Endothelial cell of umbilical vein (primary cell): Measurements from ENCODE around the gene RAB27B. TPM values are rescaled to one million over a fixed set of nuclear protein-coding genes. Genes with fewer than 3 reads are reported as not detected.

Experiments used
- BruUV-seq: library from RNA; stranded (reverse); fragments of 400-500 nt; replicated peaks from 2 replicates; lab custom pipeline; 2021; lab: Mats Ljungman, UMichigan
- CTCF ChIA-PET: fragments of 300-600, 350-600 bp; sonication (Branson Sonifier 250); formaldehyde crosslinking; loops from one replicate; lab custom pipeline; 2021; ENCODE audit warnings: antibody characterized with exemption, inconsistent platforms; lab: Charles Lee
- POLR2A ChIA-PET: fragments of 300-600, 350-600 bp; sonication (Branson Sonifier 250); formaldehyde crosslinking; loops from one replicate; lab custom pipeline; 2021; ENCODE audit warnings: antibody characterized with exemption, inconsistent platforms; lab: Charles Lee
- DNase-seq: peaks from one replicate; pipeline ENCODE4 v3.0.0-alpha.2; 2011; ENCODE audit warnings: low read depth, low spot score
- FAIRE-seq: peaks from 2 replicates; lab custom pipeline; 2011; peaks lifted over from hg19 to GRCh38; lab: Jason Lieb, UNC
- H2AFZ ChIP-seq: 2 replicates; pipeline ENCODE4 v1.6.0; 2012; ENCODE audit warnings: low read depth, low read length, control low read depth, inconsistent platforms
- H3K27ac ChIP-seq: 2 replicates; pipeline ENCODE4 v1.5.1; 2011; ENCODE audit warnings: low read depth, mild to moderate bottlenecking, control low read depth, low read length, moderate library complexity; ENCODE audit not compliant: insufficient read depth
- H3K27me3 ChIP-seq, 2 experiments: 2 replicates each; pipeline versions ENCODE4 v1.6.0 to v1.6.1; 2011; ENCODE audit warnings: low read length in 2 of 2, mixed read lengths in 1 of 2; ENCODE audit not compliant: control insufficient read depth in 2 of 2, insufficient read depth in 2 of 2
- H3K36me3 ChIP-seq, 2 experiments: 2 replicates in 1 of 2; 3 replicates in 1 of 2; pipeline ENCODE4 v1.5.1; 2011; ENCODE audit warnings: low read length in 2 of 2, mild to moderate bottlenecking in 1 of 2, moderate library complexity in 1 of 2; ENCODE audit not compliant: control insufficient read depth in 2 of 2, insufficient read depth in 2 of 2; ENCODE audit errors: extremely low read depth in 1 of 2
- H3K4me1 ChIP-seq: 3 replicates; pipeline ENCODE4 v1.5.1; 2011; ENCODE audit warnings: mild to moderate bottlenecking, low read length; ENCODE audit not compliant: control insufficient read depth, insufficient read depth; ENCODE audit errors: extremely low read depth
- H3K4me2 ChIP-seq: 2 replicates; pipeline ENCODE4 v1.6.1; 2011; ENCODE audit warnings: low read length, control low read depth, mixed read lengths; ENCODE audit not compliant: insufficient read depth
- H3K4me3 ChIP-seq, 3 experiments: fragments of 200-600 bp in 1 of 3; sonication (generic), shearing (Covaris generic) in 1 of 3; replicated peaks in 1 of 3; 2 replicates each; pipeline ENCODE4 v1.5.1; 2011 to 2016; ENCODE audit warnings: control low read depth in 3 of 3, low read length in 3 of 3, mild to moderate bottlenecking in 2 of 3, inconsistent platforms in 1 of 3, low read depth in 1 of 3, moderate library complexity in 1 of 3; ENCODE audit not compliant: insufficient read depth in 1 of 3
- H3K79me2 ChIP-seq: 2 replicates; pipeline ENCODE4 v1.6.0; 2012; ENCODE audit warnings: low read length, inconsistent platforms; ENCODE audit not compliant: control insufficient read depth, insufficient read depth
- H3K9ac ChIP-seq: replicated peaks from 2 replicates; pipeline ENCODE3; 2011; ENCODE audit warnings: low read length, control low read depth; ENCODE audit not compliant: insufficient read depth; ENCODE audit errors: extremely low read depth
- H3K9me1 ChIP-seq: replicated peaks from 3 replicates; pipeline ENCODE4 v1.6.0; 2011; ENCODE audit warnings: mild to moderate bottlenecking, low read length; ENCODE audit not compliant: control insufficient read depth, insufficient read depth; ENCODE audit errors: extremely low read depth
- H3K9me3 ChIP-seq: replicated peaks from 2 replicates; pipeline ENCODE4 v1.5.1; 2012; ENCODE audit warnings: low read length, inconsistent platforms; ENCODE audit not compliant: control insufficient read depth, insufficient read depth
- H4K20me1 ChIP-seq: replicated peaks from 2 replicates; pipeline ENCODE3; 2011; ENCODE audit warnings: mild to moderate bottlenecking, low read length; ENCODE audit not compliant: control insufficient read depth, insufficient read depth; ENCODE audit errors: extremely low read depth
- EZH2 ChIP-seq: IDR thresholded peaks from 2 replicates; pipeline ENCODE4 v1.6.1; 2012; ENCODE audit warnings: borderline replicate concordance, low read depth, mild to moderate bottlenecking, moderate library complexity, low read length, inconsistent platforms; ENCODE audit not compliant: severe bottlenecking
- FOS ChIP-seq: IDR thresholded peaks from 2 replicates; pipeline ENCODE4 v1.6.1; 2011; ENCODE audit warnings: mild to moderate bottlenecking, low read length, moderate library complexity, borderline replicate concordance; ENCODE audit not compliant: insufficient read depth
- GATA2 ChIP-seq: IDR thresholded peaks from 2 replicates; pipeline ENCODE4 v1.7.0; 2011; ENCODE audit warnings: low read depth, mild to moderate bottlenecking, moderate library complexity, mixed read lengths, low read length; ENCODE audit not compliant: insufficient read length, insufficient read depth
- JUN ChIP-seq: IDR thresholded peaks from 2 replicates; pipeline ENCODE4 v1.6.1; 2011; ENCODE audit warnings: borderline replicate concordance, low read depth; ENCODE audit not compliant: insufficient read length, insufficient read depth
- MYC ChIP-seq: IDR thresholded peaks from one replicate; pipeline ENCODE4 v1.6.1; 2011; ENCODE audit warnings: mild to moderate bottlenecking, low read depth, low read length
- POLR2A ChIP-seq: IDR thresholded peaks from 2 replicates; pipeline ENCODE4 v1.6.1; 2012; ENCODE audit warnings: low read depth, mild to moderate bottlenecking, control low read depth, low read length
- POLR2AphosphoS5 ChIP-seq: IDR thresholded peaks from 2 replicates; pipeline ENCODE4 v1.6.1; 2012; ENCODE audit warnings: low read depth, mild to moderate bottlenecking, control low read depth, low read length, moderate library complexity; ENCODE audit not compliant: insufficient read depth
- dilution Hi-C: fragments of 300-500 bp; cut with MboI; formaldehyde crosslinking; loops from one replicate; pipeline ENCODE4 v1.15.0; 2019; ENCODE audit warnings: low sequenced_read_pairs; ENCODE audit not compliant: extremely low pct_ligation_motif_present
- intact Hi-C: fragments of 100-400 bp; cut with micrococcal nuclease; formaldehyde crosslinking; loops from one replicate; pipeline ENCODE4 v1.10.0; 2022
- polyA plus RNA-seq, 4 experiments: library from polyadenylated mRNA; depleted of rRNA in 3 of 4; stranded (reverse) in 3 of 4; unstranded in 1 of 4; fragments of >200 nt; gene quantifications; 2 replicates each; pipeline versions ENCODE4 v1.2.1 to v1.2.3, GENCODE V29; 2011 to 2012; ENCODE audit warnings: missing spikeins in 1 of 4
- total RNA-seq: library from RNA; stranded (reverse); gene quantifications from 2 replicates; pipeline ENCODE4 v1.2.3, GENCODE V29; 2021
- TF ChIP-seq, protein P1 (sequence below), 2 donors: IDR thresholded peaks; 1 replicate in 1 of 2; 2 replicates in 1 of 2; pipeline ENCODE4 v1.5.1; 2011; ENCODE audit warnings: low read length in 2 of 2, mild to moderate bottlenecking in 2 of 2, moderate library complexity in 2 of 2, control low read depth in 1 of 2, inconsistent platforms in 1 of 2, low read depth in 1 of 2; ENCODE audit not compliant: insufficient read depth in 1 of 2; ENCODE audit errors: extremely low read depth in 1 of 2
- TF ChIP-seq, protein P2 (sequence below): IDR thresholded peaks from 2 replicates; pipeline ENCODE4 v1.6.1; 2011; ENCODE audit not compliant: insufficient read depth, insufficient read length

The RAB27B gene
- total and polyA plus RNA-seq, 2 donors (not counting 3 experiments of a cell fraction or from before 2014, with no cell fraction given), result not detected

DNA sequence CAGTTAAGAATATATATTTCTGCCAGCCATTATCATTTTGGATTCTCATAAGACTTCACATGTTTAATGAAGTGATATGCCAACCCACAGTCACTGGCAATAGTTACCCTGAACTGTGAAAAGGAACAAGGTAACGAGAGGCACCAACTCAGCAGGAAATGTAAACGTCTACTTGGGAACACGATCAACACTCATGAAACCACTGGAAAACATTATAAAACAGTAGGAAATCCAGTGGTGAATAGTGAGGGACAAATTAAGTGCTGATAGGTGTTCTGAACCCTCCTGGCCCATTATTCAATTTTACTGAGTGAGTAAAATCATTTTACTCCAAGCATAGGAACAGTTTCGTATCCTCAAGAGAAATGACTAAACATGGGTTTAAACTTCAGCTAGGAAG is 113.9 kb downstream of the RAB27B start:
- H3K27me3 ChIP-seq, result no peaks in the 10 kb centered on the region
- H2AFZ ChIP-seq, result no peak overlapping the region
- intact Hi-C loops, result no loop called here
- no peaks in the 10 kb centered on the region for H4K20me1 ChIP-seq
- DNase-seq, result no peak
- dilution Hi-C loops, result no loop called here
- no peak for FAIRE-seq
- H3K4me1 ChIP-seq, result peaks cover 14% of the 10 kb centered on the region
- H3K4me3 ChIP-seq, result no peak overlapping the region
- TF ChIP-seq EZH2, result no peak
- no peak for TF ChIP-seq MYC
- TF ChIP-seq, protein P1, sequence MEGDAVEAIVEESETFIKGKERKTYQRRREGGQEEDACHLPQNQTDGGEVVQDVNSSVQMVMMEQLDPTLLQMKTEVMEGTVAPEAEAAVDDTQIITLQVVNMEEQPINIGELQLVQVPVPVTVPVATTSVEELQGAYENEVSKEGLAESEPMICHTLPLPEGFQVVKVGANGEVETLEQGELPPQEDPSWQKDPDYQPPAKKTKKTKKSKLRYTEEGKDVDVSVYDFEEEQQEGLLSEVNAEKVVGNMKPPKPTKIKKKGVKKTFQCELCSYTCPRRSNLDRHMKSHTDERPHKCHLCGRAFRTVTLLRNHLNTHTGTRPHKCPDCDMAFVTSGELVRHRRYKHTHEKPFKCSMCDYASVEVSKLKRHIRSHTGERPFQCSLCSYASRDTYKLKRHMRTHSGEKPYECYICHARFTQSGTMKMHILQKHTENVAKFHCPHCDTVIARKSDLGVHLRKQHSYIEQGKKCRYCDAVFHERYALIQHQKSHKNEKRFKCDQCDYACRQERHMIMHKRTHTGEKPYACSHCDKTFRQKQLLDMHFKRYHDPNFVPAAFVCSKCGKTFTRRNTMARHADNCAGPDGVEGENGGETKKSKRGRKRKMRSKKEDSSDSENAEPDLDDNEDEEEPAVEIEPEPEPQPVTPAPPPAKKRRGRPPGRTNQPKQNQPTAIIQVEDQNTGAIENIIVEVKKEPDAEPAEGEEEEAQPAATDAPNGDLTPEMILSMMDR (IDR thresholded peaks at IDR 0.05; ENCODE audit: extremely low read depth in 1 of 2, insufficient read depth in 1 of 2, low read depth in 1 of 2, low read length in 2 of 2), result no peak
- no peak for TF ChIP-seq FOS
- POLR2A ChIA-PET, result no interaction called here
- no peak overlapping the region for H3K4me2 ChIP-seq
- BruUV-seq, result no TSS peak
- H3K9me3 ChIP-seq, result no peaks in the 10 kb centered on the region
- no peaks in the 10 kb centered on the region for H3K9me1 ChIP-seq
- H3K9ac ChIP-seq, result no peak overlapping the region
- no peaks in the 10 kb centered on the region for H3K36me3 ChIP-seq
- H3K27ac ChIP-seq, result no peak overlapping the region
- no peaks in the 10 kb centered on the region for H3K79me2 ChIP-seq
- CTCF ChIA-PET, result no interaction called here

DNA sequence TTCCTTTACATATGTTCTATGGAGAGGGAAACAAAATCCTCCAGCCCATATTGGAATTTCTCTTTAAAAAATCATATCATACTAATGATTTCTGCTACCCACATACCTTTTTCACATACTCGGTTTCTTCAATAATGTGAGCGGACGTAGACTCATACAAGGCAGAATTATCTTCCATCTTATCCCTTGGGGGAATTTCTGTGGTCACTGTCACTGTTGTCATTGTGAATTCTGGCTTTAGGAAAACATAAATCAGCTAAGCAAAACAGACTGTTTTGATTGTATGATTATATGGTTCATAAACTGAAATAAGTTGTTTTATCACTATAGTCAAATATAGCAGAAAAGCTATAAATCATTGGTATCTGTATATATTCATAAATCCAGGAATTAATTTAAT is 114.3 kb downstream of the RAB27B start:
- DNase-seq (no peak), FAIRE-seq (no peak)
- no peak overlapping the region for H3K27ac ChIP-seq
- no peaks in the 10 kb centered on the region for H3K36me3 ChIP-seq
- no peaks in the 10 kb centered on the region for H3K9me1 ChIP-seq
- intact Hi-C loops (no loop called here), dilution Hi-C loops (no loop called here)
- no peaks in the 10 kb centered on the region for H3K9me3 ChIP-seq
- no peak overlapping the region for H3K4me3 ChIP-seq
- H3K27me3 ChIP-seq, result no peaks in the 10 kb centered on the region
- ChIA-PET POLR2A (no interaction called here), CTCF (interaction anchor here (1.3 kb wide), 1 partner anchor 10 kb away, joined by 5 read pairs; no protein-coding TSS in a partner anchor)
- no peaks in the 10 kb centered on the region for H3K79me2 ChIP-seq
- BruUV-seq, result no TSS peak
- TF ChIP-seq POLR2AphosphoS5 (no peak), GATA2 (no peak), EZH2 (no peak), POLR2A (no peak), JUN (no peak), MYC (no peak)
- TF ChIP-seq, protein P2, sequence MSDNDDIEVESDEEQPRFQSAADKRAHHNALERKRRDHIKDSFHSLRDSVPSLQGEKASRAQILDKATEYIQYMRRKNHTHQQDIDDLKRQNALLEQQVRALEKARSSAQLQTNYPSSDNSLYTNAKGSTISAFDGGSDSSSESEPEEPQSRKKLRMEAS, result no peak
- TF ChIP-seq, protein P1 (IDR thresholded peaks at IDR 0.05; ENCODE audit: extremely low read depth in 1 of 2, insufficient read depth in 1 of 2, low read depth in 1 of 2, low read length in 2 of 2), result no peak
- H3K9ac ChIP-seq, result no peak overlapping the region
- H3K4me1 ChIP-seq, result peaks cover 15% of the 10 kb centered on the region
- H4K20me1 ChIP-seq, result no peaks in the 10 kb centered on the region
- no peak overlapping the region for H3K4me2 ChIP-seq
- no peak overlapping the region for H2AFZ ChIP-seq
